ENCODE data around the gene OSBPL3.

OSBPL3 gene

GRCh38 chr7:24949884-24950283 is 30.1 kb downstream of the OSBPL3 start:
- DNase-seq, result no peak

- DNase-seq, result no peak
Measured at GRCh38 chr7:24948739-24949138, 31.2 kb downstream of the OSBPL3 start.

GRCh38 chr7:24946467-24946866 is 33.5 kb downstream of the OSBPL3 start:
- no peak for DNase-seq

GRCh38 chr7:24945899-24946298 is 34.1 kb downstream of the OSBPL3 start:
- no peak for DNase-seq

DNA sequence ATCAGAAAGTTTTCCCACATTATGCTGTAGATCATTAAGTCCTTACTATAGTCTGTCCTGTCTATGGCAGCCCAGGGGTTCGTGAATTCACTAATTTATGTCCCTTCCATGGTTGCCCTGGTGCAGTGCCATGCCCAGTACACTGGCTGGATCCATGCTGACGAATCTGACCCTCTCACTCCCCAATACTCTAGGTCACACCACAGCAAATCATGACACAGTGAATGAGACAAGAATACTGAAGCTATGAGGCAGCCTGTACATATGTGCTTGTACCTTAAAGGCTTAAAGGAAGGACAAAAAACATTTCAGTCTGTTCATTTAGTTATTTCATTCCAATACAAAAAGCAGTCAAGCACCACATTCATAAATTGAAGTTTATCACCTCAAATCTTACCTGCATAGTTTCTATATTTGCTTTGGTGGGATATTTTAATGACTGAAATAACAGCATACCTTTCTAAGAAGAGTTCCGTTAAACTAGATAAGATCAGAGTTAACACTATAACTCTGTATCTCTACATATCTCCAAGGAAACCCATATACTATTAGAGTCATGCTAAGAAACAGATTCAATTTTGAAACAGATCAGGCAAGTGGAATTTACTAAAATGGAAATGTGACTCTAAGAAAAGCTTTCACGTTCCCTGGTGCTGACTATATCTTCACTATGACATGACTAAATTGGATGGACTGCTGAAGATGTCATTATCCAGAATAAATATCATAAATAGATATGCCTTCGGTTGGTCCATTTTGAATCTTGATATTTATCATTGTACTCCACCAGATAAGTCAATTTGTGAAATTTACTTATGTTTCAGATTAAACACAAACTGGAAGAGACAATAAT is 36.7 kb downstream of the OSBPL3 start:
- DNase-seq, result no peak

GRCh38 chr7:24942226-24942625 is 37.8 kb downstream of the OSBPL3 start:
- DNase-seq, result no peak

GRCh38 chr7:24939416-24939815 is 40.6 kb downstream of the OSBPL3 start:
- DNase-seq, result no peak

DNA sequence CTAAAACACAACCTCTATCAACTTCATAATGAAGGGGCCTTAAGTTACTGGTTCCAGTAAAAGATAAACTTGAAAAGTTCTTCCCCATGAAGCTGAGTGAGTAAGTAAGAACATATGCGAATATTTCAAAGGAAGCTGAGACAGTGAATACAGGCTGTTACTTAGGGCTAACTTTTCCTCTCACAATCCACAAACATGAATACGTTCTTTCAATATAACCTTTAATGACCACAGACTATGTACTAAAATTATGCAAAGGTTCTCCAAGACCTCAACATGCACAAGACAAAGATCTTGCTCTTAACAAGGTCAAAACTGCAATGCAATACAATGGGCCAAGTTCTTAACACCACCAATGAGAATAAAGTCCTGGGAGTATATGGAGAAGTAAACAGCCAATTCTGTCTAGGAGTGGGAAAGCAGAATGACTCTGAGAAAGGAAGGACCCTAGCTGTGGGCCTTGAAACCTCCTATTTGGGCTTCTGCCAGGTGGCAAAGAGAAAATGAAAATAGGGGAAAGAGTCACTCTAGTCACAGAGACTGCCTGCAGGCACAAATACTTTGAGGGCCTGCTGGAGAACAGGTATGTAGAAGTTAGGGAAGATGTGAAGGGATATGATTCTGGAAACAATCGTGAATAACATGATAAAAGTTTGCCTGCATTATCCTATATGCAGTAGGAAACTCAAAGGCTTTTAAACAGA is 43.7 kb downstream of the OSBPL3 start:
- no peak for DNase-seq

- no peak for DNase-seq
Measured at GRCh38 chr7:24933298-24933697, 46.7 kb downstream of the OSBPL3 start.

- no peak for DNase-seq
Measured at GRCh38 chr7:24932815-24933214, 47.2 kb downstream of the OSBPL3 start.

- no peak for DNase-seq
Measured at GRCh38 chr7:24932389-24932788, 47.6 kb downstream of the OSBPL3 start.

DNA sequence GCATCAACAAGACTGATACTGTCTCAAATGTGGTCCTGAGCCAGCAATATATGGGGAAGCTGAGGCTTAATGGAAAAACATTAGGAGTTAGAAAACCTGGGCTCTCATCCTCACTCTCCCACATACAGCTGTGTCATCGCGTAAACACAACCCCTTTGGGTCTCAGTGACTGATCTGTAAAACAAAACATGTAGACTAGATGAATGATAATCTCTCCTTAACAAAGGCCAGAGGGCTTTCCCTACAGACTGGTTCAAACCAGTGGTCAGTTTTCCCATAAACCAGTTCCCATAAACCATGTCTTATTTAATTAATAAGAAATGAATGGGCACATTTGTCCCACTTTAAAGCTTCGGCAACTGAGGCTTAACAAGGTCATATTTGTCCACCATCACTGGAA is 48.1 kb downstream of the OSBPL3 start:
- no peak for DNase-seq

- DNase-seq, result no peak
Measured at GRCh38 chr7:24930856-24931255, 49.1 kb downstream of the OSBPL3 start.

DNA sequence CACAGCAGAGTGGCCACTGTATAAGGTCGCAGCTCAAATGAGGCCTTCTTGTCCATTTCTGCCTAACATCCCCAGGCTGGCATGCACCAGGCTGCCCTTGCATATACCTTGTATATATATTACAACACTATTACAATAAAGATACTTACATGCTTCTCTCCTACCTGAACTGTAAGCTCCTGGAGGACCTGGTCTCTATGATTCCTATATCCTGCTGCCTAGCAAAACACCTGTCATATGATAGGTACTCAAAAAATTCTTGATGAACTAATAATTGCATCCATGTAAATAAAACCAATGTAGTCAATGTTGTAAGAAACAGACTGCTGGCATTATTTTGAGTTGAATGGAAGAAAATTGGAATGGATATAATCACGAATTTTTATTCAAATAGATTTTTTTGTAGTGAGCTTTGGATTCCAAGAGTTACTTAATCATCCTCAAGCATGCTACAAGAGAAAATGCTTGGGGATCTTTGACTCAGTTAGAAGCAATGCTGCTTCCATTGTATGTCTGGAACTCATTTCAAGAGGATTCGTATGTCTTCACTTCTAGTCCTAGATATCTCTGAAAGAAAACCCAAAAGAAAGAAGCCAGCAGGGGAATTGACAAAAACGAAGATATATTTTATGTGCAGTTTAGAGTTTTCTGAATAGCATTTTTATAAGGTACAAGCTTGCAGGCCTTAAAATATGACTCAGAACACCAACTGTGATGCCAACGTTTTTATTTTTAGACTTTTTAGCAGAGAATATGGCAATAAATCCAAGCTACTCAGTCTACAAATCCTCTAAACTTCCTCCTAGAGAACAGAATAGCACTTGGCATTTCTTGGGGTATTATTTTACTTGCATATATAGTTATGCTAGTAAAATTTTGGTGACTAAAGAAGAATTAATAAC is 53.1 kb downstream of the OSBPL3 start:
- no peak for DNase-seq

DNA sequence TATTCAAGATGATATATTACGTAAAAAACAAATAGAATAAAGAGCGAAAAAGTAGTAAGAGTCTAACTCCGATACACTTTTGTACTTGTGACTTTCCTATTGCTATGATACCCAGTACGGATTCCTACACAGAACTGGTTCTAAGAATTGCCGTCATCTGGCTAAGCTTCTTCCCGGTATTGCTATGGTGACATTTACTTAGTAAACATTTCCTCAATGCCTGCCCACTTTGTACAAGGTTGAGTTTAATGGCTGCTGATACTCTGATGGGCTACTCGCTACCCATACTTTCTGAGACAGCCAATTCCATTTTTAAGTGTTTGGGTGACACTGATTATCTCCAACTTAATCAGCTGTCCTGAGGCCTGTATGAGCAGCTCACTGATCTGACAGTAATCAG is 55.6 kb downstream of the OSBPL3 start:
- no peak for DNase-seq

- DNase-seq, result no peak
Measured at GRCh38 chr7:24923172-24923865, 56.7 kb downstream of the OSBPL3 start.

GRCh38 chr7:24922099-24922773 is 57.7 kb downstream of the OSBPL3 start:
- DNase-seq, result no peak

- no peak for DNase-seq
Measured at GRCh38 chr7:24921362-24921679, 58.7 kb downstream of the OSBPL3 start.

DNA sequence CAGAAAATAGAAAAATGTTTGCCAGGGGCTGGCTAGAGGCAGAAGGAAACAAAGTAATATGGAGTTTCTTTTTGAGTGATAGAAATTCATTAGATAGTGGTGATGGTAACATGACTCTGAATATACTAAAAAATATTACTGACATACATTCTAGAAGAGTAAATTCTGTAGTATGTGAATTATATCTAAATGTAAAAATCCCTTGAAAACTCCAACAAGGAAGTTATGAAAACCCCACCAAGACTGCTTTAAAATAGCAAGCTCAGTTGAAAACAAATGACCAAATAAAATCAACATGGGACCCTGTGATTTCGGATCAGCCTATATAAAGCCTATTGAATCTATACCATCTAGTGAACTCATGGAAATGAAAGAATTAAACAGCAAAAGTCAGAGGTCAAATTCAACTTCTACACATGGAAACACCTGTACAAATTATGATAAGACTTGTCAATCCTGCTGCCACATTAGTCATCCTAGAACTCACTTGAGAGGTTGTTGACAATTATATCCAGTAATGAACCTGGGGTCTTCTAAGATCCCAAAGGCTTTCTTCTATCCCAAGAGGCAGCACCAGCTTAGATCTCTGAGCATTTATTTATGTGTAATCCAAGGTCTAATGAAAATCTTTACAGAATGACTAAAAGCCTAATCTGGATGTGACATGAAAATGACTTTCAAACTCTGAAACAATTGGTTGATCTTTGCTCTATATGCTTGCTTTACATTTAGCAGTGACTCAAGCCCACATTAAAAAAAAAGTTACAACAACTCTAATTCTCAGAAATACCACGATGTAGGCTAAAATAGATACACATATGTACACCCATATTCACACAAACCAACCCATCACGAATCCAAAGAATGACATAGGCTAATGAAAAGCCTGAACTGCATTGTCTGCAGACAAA is 59.3 kb downstream of the OSBPL3 start:
- DNase-seq, result no peak

- DNase-seq, result no peak
Measured at GRCh38 chr7:24917510-24918239, 62.3 kb downstream of the OSBPL3 start.

All from NCI-H446 treated with DMSO at 0.1 percent for 48 hours (cell line).